Esophagus squamous epithelium (tissue), 4 donors: ENCODE results near the gene ZNF319.

ENCODE experiments used
- CTCF ChIP-seq, 6 experiments: fragments of 450-650 bp in 4 of 6; fragments of 200-600 bp in 2 of 6; sonication (generic) in 2 of 6; IDR thresholded peaks; one replicate each; pipeline ENCODE4 v1.5.1; 2016 to 2019; ENCODE audit warnings: antibody characterized with exemption in 6 of 6, mild to moderate bottlenecking in 4 of 6, moderate library complexity in 4 of 6
- POLR2A ChIP-seq, 4 donors: fragments of 450-650 bp; IDR thresholded peaks; one replicate each; pipeline ENCODE4 v1.6.1; 2017; ENCODE audit warnings: antibody characterized with exemption in 4 of 4, mild to moderate bottlenecking in 4 of 4, moderate library complexity in 3 of 4

- TF ChIP-seq CTCF (IDR thresholded peaks at IDR 0.05) (no peak), POLR2A (IDR thresholded peaks at IDR 0.05) (no peak)
Measured at GRCh38 chr16:57997528-57998265, 2.8 kb downstream of the ZNF319 start.
